PC-9 (cell line): ENCODE data around the gene SAMD7.

Experiments used
- EZH2 ChIP-seq: fragments of 200-600 bp; sonication (generic); IDR thresholded peaks from 2 replicates; pipeline ENCODE4 v1.8.0; 2017; ENCODE audit warnings: antibody characterized with exemption, low read depth
- TF ChIP-seq, protein P1 (sequence below): fragments of 200-600 bp; sonication (generic); conservative IDR thresholded peaks from 2 replicates; pipeline ENCODE4 v1.6.1; 2017; ENCODE audit warnings: mixed run types, antibody characterized with exemption, mild to moderate bottlenecking, moderate library complexity

DNA sequence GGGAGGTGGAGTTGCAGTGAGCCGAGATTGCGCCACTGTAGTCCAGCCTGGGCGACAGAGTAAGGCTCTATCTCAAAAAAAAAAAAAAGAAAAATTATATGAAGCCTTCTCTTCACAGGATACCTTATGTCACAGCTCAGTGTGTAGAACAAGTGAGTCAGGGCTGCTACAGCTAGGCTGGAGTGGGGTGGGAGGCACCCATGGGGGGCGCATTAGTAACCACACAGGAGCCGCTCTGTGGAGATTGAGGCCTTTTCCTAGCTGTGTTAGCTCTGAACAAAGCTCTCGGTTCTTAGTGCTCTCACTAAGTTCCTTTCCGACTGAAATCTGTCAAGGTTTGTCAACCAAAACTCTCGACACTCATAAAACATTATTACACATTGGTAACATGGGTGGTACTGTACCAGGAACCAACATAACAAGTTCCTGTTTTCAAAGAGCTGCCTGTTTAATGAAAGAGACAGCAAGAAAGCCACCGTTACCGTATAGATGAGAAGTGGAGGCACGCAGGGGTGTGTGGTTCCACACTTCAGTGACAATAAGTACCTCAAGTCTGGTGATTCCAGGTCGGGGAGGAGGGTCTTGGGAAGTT is 46.1 kb upstream of the SAMD7 start:
- no peak for TF ChIP-seq EZH2
- TF ChIP-seq, protein P1, sequence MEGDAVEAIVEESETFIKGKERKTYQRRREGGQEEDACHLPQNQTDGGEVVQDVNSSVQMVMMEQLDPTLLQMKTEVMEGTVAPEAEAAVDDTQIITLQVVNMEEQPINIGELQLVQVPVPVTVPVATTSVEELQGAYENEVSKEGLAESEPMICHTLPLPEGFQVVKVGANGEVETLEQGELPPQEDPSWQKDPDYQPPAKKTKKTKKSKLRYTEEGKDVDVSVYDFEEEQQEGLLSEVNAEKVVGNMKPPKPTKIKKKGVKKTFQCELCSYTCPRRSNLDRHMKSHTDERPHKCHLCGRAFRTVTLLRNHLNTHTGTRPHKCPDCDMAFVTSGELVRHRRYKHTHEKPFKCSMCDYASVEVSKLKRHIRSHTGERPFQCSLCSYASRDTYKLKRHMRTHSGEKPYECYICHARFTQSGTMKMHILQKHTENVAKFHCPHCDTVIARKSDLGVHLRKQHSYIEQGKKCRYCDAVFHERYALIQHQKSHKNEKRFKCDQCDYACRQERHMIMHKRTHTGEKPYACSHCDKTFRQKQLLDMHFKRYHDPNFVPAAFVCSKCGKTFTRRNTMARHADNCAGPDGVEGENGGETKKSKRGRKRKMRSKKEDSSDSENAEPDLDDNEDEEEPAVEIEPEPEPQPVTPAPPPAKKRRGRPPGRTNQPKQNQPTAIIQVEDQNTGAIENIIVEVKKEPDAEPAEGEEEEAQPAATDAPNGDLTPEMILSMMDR: no peak
